SJCRH30 (cell line): ENCODE results near the gene HIPK2. TPM values are rescaled to one million over a fixed set of nuclear protein-coding genes. Genes with fewer than 3 reads are reported as not detected.
"Not testable (repeated sequence)": the region's sequence is repeated elsewhere in the genome, so short reads cannot be mapped to it uniquely, and the experiment has no call there.

Source experiments
- DNase-seq, 2 experiments: peaks; one replicate each; pipeline ENCODE4 v3.0.0-alpha.2; 2015 to 2020
- H3K27ac ChIP-seq: fragments of 250-450 bp; sonication (Bioruptor Pico); 2 replicates; pipeline ENCODE4 v1.5.1; 2020; ENCODE audit warnings: mild to moderate bottlenecking, moderate library complexity
- H3K27me3 ChIP-seq: fragments of 250-450 bp; sonication (Bioruptor Pico); 2 replicates; pipeline ENCODE4 v1.5.1; 2020; ENCODE audit warnings: mild to moderate bottlenecking, moderate library complexity
- H3K36me3 ChIP-seq: fragments of 250-450 bp; sonication (Bioruptor Pico); 2 replicates; pipeline ENCODE4 v1.5.1; 2020; ENCODE audit warnings: mild to moderate bottlenecking, moderate library complexity
- H3K4me1 ChIP-seq: fragments of 250-450 bp; sonication (Bioruptor Pico); 2 replicates; pipeline ENCODE4 v1.5.1; 2020; ENCODE audit warnings: mild to moderate bottlenecking, moderate library complexity
- H3K4me3 ChIP-seq: fragments of 250-450 bp; sonication (Bioruptor Pico); 2 replicates; pipeline ENCODE4 v1.5.1; 2020; ENCODE audit warnings: mild to moderate bottlenecking, moderate library complexity
- H3K9me3 ChIP-seq: fragments of 250-450 bp; sonication (Bioruptor Pico); replicated peaks from 2 replicates; pipeline ENCODE4 v1.5.1; 2020; ENCODE audit warnings: mild to moderate bottlenecking, moderate library complexity
- total RNA-seq: library from RNA; depleted of rRNA; stranded (reverse); fragments of >200 nt; shearing (Covaris generic); gene quantifications from 2 replicates; pipeline ENCODE4 v1.2.3, GENCODE V29; 2014

Gene HIPK2
- total RNA-seq, 1 experiment from 2014 or later = 17.2 TPM

DNA sequence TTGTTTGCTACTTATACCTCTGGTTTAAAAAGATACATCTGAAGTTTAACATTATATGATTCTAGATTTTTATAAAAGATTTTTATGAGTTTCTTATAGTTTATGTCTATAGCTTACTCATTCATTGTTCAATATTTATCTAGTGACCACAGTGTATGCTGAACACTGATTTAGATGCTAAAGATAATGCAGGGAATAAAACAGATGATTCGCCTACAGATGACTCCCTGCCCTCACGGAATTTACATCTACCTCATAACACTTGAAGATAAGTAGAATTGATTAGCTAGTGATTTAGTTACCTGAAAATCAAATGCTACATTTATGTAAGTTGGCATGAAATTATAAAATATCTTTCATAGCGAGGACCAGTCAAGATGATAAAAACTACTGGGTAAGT, 105.8 kb downstream of the HIPK2 start:
- Histone ChIP-seq H3K4me3 (no peak overlapping the region), H3K4me1 (no peaks in the 10 kb centered on the region), H3K27ac (no peak overlapping the region), H3K27me3 (no peaks in the 10 kb centered on the region), H3K9me3 (no peaks in the 10 kb centered on the region), H3K36me3 (no peaks in the 10 kb centered on the region)
- DNase-seq = no peak

GRCh38 chr7:139670662-139671061, 107.1 kb downstream of the HIPK2 start:
- not testable (repeated sequence) for H3K36me3 ChIP-seq, H3K27me3 ChIP-seq

GRCh38 chr7:139669106-139670061, 108.4 kb downstream of the HIPK2 start:
- no peaks in the 10 kb centered on the region for H3K4me1 ChIP-seq
- no peak for DNase-seq
- no peaks in the 10 kb centered on the region for H3K9me3 ChIP-seq
- no peak overlapping the region for H3K27ac ChIP-seq
- no peak overlapping the region for H3K4me3 ChIP-seq
- no peaks in the 10 kb centered on the region for H3K36me3 ChIP-seq
- H3K27me3 ChIP-seq = no peaks in the 10 kb centered on the region

More at GRCh38 chr7:139670662-139671061, 107.1 kb downstream of the HIPK2 start:
- DNase-seq, H3K4me3 ChIP-seq, H3K4me1 ChIP-seq, H3K27ac ChIP-seq, H3K9me3 ChIP-seq: not testable (repeated sequence)

DNA sequence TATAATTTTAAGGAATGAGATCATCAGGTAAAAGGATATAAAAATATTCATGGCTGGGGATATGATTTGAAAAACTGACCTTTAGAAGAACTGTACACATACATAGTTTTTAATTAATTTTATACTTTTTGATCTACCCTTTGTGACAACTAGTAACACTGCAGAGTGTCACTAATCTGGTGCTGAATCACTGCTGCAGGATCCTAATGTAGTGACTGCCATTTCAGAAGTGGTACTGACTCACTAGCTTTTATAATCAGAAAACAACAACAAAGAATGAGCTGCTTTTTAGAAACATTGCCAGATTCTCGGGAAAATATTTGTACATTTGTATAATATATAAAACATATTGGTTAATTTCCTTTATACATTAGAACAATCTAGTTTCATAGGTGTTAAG, 110.4 kb downstream of the HIPK2 start:
- no peak for DNase-seq

GRCh38 chr7:139666501-139666900, 111.3 kb downstream of the HIPK2 start:
- Histone ChIP-seq H3K36me3 (no peaks in the 10 kb centered on the region), H3K27ac (no peak overlapping the region), H3K27me3 (no peaks in the 10 kb centered on the region), H3K4me1 (no peaks in the 10 kb centered on the region), H3K4me3 (no peak overlapping the region), H3K9me3 (no peaks in the 10 kb centered on the region)
- DNase-seq = no peak

More for the DNA sequence above, 110.4 kb downstream of the HIPK2 start:
- no peaks in the 10 kb centered on the region for H3K36me3 ChIP-seq
- H3K9me3 ChIP-seq = no peaks in the 10 kb centered on the region
- no peaks in the 10 kb centered on the region for H3K27me3 ChIP-seq
- H3K4me1 ChIP-seq = no peaks in the 10 kb centered on the region
- no peak overlapping the region for H3K27ac ChIP-seq
- no peak overlapping the region for H3K4me3 ChIP-seq

GRCh38 chr7:139664434-139664833, 113.4 kb downstream of the HIPK2 start:
- Histone ChIP-seq H3K9me3 (no peaks in the 10 kb centered on the region), H3K4me3 (no peak overlapping the region), H3K4me1 (no peaks in the 10 kb centered on the region), H3K36me3 (no peaks in the 10 kb centered on the region), H3K27me3 (no peaks in the 10 kb centered on the region), H3K27ac (no peak overlapping the region)
- no peak for DNase-seq

- no peaks in the 10 kb centered on the region for H3K27me3 ChIP-seq
- no peak for DNase-seq
- H3K4me1 ChIP-seq = no peaks in the 10 kb centered on the region
Observed at GRCh38 chr7:139663608-139664177, 114.1 kb downstream of the HIPK2 start.

GRCh38 chr7:139661903-139662302, 115.9 kb downstream of the HIPK2 start:
- Histone ChIP-seq H3K9me3 (no peaks in the 10 kb centered on the region), H3K27me3 (no peaks in the 10 kb centered on the region), H3K36me3 (no peaks in the 10 kb centered on the region), H3K27ac (no peak overlapping the region), H3K4me1 (no peaks in the 10 kb centered on the region), H3K4me3 (no peak overlapping the region)
- no peak for DNase-seq

More at GRCh38 chr7:139663608-139664177, 114.1 kb downstream of the HIPK2 start:
- no peak overlapping the region for H3K27ac ChIP-seq
- no peak overlapping the region for H3K4me3 ChIP-seq
- no peaks in the 10 kb centered on the region for H3K9me3 ChIP-seq
- no peaks in the 10 kb centered on the region for H3K36me3 ChIP-seq

- Histone ChIP-seq H3K4me1 (no peaks in the 10 kb centered on the region), H3K9me3 (no peaks in the 10 kb centered on the region), H3K4me3 (no peak overlapping the region), H3K36me3 (no peaks in the 10 kb centered on the region), H3K27me3 (no peaks in the 10 kb centered on the region), H3K27ac (no peak overlapping the region)
- no peak for DNase-seq
Observed at GRCh38 chr7:139661043-139661440, 116.8 kb downstream of the HIPK2 start.

GRCh38 chr7:139660317-139661042, 117.3 kb downstream of the HIPK2 start:
- Histone ChIP-seq H3K27me3 (no peaks in the 10 kb centered on the region), H3K36me3 (no peaks in the 10 kb centered on the region), H3K27ac (no peak overlapping the region), H3K9me3 (no peaks in the 10 kb centered on the region), H3K4me3 (no peak overlapping the region), H3K4me1 (no peaks in the 10 kb centered on the region)
- DNase-seq = no peak

- Histone ChIP-seq H3K4me1 (no peaks in the 10 kb centered on the region), H3K4me3 (no peak overlapping the region), H3K27ac (no peak overlapping the region), H3K36me3 (no peaks in the 10 kb centered on the region), H3K27me3 (no peaks in the 10 kb centered on the region), H3K9me3 (no peaks in the 10 kb centered on the region)
- DNase-seq = no peak
Observed at GRCh38 chr7:139659922-139660316, 117.9 kb downstream of the HIPK2 start.

DNA sequence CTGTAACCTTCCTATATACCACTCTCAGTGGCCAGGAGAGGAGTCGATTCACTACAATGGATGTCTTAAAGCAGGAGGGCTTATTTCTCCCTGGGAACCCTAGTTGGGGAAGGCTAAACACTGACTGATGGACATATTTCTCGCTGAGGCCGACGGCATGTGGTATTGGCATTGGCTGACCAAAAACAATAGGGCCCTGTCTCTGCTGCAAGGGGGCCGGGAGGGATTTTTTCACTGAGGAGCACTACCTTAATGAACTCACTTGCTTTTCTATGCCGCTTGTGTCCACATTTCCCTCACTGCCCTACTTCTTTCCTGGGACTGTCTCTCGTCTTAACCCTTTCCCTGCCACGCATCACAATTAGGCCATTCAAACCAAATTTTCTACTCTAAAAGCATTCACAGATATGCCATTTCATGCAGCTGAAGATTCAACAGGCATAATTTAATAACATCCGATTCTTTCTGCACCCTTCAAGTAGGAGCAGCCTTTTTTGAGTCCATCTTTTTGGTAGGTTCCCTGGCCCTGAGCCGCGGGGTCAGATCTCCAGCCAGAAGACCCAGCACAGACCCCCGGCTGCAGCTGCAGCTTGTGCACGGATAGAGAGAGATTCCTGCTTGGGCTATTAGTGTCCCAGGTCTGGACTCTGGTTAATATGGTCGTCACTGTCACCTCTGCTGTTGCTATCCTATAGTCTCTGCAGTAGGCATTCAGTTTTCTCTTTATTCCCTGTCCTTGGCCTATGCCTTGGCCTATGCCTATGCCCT, 118.7 kb downstream of the HIPK2 start:
- no peaks in the 10 kb centered on the region for H3K27me3 ChIP-seq
- peak; percentile 26 to 50 for DNase-seq
- no peaks in the 10 kb centered on the region for H3K36me3 ChIP-seq
- H3K4me1 ChIP-seq = peaks cover under 1% of the 10 kb centered on the region
- no peak overlapping the region for H3K27ac ChIP-seq
- no peak overlapping the region for H3K4me3 ChIP-seq
- H3K9me3 ChIP-seq = no peaks in the 10 kb centered on the region

- H3K27ac ChIP-seq = no peak overlapping the region
- H3K9me3 ChIP-seq = no peaks in the 10 kb centered on the region
- no peaks in the 10 kb centered on the region for H3K36me3 ChIP-seq
- DNase-seq = no peak
- peaks cover 8% of the 10 kb centered on the region for H3K4me1 ChIP-seq
- H3K27me3 ChIP-seq = no peaks in the 10 kb centered on the region
- no peak overlapping the region for H3K4me3 ChIP-seq
Observed at GRCh38 chr7:139658296-139658695, 119.5 kb downstream of the HIPK2 start.

DNA sequence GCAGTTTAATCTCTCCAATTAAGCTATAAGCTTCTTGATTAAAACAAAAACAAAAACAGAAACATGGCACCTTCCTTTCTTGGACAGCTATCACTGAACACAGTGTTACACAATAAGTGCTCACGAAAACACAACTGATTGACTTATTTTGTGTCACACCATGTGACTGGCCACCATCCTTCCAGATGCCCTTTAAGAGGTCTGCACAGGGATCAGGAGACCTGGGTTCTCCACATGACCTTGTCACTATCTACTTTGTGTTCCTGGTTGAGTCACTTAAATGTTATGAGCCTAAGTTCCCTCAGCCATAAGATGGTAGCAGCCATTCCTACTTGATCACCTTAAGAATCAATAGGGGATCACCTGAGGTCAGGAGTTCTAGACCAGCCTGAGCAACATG, 120.1 kb downstream of the HIPK2 start:
- Histone ChIP-seq H3K9me3 (no peaks in the 10 kb centered on the region), H3K4me1 (peaks cover 10% of the 10 kb centered on the region), H3K4me3 (no peak overlapping the region), H3K27ac (no peak overlapping the region), H3K36me3 (no peaks in the 10 kb centered on the region), H3K27me3 (no peaks in the 10 kb centered on the region)
- no peak for DNase-seq
